ENCODE data around the gene NRSN2.
A peak's percentile ranks its signal among the peaks of the same experiment; 100 is the strongest.
"Not testable (repeated sequence)": the region's sequence is repeated elsewhere in the genome, so short reads cannot be mapped to it uniquely, and the experiment has no call there.

NRSN2 gene

DNA sequence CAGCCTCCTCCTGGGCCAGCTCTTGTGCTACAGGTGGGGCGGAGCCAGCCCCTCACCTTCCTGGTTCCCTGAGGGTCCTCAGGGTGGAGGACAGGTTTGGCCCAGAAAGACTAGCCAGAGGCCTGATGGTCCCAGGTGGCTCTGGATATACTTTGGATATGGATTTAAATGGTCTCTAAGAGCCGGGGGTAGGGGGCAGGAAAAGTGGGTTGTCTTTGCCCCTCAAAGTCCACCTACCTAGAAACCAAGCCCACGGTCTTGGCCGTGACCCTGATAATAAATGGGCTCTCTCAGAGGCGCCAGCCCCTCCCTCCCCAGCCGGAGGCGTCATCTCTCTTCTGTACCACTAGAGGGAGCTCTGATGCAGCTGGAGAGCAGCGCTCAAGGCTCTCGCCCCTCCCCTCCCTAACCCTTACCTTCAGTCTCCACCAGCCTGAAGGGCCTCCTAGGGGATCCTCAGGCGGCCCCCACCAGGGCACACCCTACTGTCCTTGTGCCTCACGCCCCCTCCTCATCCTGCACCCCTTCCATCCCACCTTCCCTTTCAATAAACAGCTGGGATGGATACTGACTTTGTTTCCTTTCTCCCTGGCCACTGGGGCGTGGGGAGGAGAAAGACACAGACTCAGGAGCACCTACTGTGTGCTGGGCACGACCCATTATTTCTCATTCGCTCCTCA is 7.5 kb downstream of the NRSN2 start:
- no peak overlapping the region for H3K4me3 Mint-ChIP-seq
- H3K4me1 Mint-ChIP-seq, result peaks cover 13% of the 10 kb centered on the region
- H3K36me3 Mint-ChIP-seq, result no peaks in the 10 kb centered on the region
- CTCF ChIA-PET, result interaction anchor here (0.6 to 5.8 kb wide), 16 partner anchors 9 to 313 kb away, joined by 3 to 51 read pairs (median 5); no protein-coding TSS in a partner anchor
- peak; percentile 85 for DNase-seq
- H3K27ac Mint-ChIP-seq, result no peak overlapping the region
- no peaks in the 10 kb centered on the region for H3K9me3 Mint-ChIP-seq
- H3K27me3 Mint-ChIP-seq, result peaks cover 25% of the 10 kb centered on the region

DNA sequence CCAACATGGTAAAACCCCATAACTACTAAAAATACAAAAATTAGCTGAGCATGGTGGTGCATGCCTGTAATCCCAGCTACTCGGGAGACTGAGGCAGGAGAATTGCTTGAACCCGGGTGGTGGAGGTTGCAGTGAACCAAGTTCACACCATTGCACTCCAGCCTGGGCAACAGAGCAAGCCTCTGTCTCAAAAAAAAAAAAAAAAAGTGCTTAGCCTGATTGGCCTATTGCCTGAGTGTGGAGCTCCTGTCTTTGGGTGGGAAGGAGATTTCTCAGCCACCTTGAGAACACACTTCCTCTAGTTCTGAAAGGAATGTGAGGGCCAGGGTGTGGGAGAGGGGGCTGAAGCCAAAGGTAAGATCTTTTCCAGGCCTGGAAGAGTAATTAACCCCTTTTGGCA is 9.2 kb downstream of the NRSN2 start:
- Mint-ChIP-seq H3K27me3 (peaks cover 25% of the 10 kb centered on the region), H3K4me1 (peaks cover 13% of the 10 kb centered on the region)
- H3K9me3 Mint-ChIP-seq, H3K36me3 Mint-ChIP-seq, DNase-seq, H3K4me3 Mint-ChIP-seq, H3K27ac Mint-ChIP-seq: not testable (repeated sequence)
- CTCF ChIA-PET, result interaction anchor here (0.6 to 5.8 kb wide), 8 partner anchors 38 to 311 kb away, joined by 3 to 51 read pairs (median 7); no protein-coding TSS in a partner anchor

DNA sequence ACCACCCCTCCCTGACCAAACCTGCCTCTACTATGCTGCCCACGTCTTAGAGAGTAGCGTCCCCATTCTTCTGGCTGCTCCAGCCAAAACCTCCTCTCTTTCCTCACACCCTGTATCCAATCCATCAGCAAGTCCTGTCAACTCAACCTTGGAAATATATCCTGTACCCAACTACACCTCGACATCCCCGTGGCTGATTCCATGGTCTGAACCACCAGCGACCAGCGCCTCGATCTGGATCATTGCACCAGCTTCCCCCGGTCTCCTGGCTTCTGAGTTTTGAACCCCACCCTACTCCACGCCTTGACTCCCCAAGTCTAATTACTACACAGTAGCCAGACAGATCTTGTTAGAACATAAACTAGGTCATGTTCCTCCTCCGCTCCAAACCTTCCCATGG is 9.8 kb downstream of the NRSN2 start:
- Mint-ChIP-seq H3K36me3 (no peaks in the 10 kb centered on the region), H3K9me3 (no peaks in the 10 kb centered on the region), H3K4me1 (peaks cover 15% of the 10 kb centered on the region), H3K27me3 (peaks cover 20% of the 10 kb centered on the region), H3K4me3 (no peak overlapping the region), H3K27ac (no peak overlapping the region)
- no peak for DNase-seq
- CTCF ChIA-PET, result interaction anchor here (0.6 to 5.1 kb wide), 3 partner anchors 39 to 124 kb away, joined by 3 to 51 read pairs (median 3); no protein-coding TSS in a partner anchor

DNA sequence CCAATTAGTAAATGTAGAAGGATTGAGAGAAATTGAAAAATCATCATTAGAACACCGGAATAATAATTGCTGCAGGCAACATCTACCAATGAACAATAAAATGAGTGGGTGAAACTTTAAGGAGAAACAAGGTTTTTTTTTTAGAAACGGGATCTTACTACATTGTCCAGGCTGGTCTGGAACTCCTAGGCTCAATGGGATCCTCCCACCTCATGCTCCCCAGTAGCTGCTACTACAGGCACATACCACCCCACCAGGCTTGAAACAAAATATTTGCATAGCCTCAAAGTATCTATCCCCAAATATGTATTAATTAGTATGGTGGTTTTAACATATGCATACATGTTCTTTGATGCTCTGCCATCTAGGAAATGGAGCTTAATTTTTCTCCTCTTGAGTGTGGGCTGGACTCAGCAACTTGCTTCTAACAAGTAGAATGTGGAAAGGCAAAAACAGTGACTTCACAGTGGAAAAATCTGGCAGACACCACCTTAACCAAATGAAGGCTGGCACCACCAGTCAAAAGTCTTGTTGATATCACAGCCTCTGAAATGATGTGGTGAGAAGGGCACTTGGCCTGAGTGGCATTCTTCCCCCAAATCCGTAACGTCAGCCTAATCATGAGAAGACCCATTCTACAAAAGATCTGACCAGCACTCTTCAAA is 12.1 kb downstream of the NRSN2 start:
- CTCF ChIA-PET, result interaction anchor here (1.8 kb wide), 1 partner anchor 73 kb away, joined by 4 read pairs; no protein-coding TSS in a partner anchor
- DNase-seq, result no peak
- Mint-ChIP-seq H3K4me3 (no peak overlapping the region), H3K27me3 (peaks cover 12% of the 10 kb centered on the region), H3K4me1 (peaks cover 17% of the 10 kb centered on the region), H3K9me3 (no peaks in the 10 kb centered on the region), H3K27ac (no peak overlapping the region), H3K36me3 (no peaks in the 10 kb centered on the region)

DNA sequence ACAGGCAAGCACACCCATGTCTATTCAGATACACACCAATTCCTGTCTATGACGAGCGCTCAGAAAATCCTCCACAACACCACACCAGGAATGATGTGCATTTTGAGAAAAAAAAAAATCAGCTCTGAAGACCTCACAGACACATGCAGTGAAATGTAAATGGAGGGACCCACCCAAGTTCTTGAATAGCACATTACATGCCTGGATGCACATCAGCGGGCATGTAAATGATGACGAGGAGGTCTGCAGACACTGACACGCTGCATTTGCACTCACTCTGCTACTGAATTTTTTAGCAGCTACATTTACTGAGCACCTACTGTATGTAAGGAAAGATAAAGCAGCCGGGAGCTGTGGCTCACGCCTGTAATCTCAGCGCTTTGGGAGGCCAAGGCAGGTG is 14.7 kb downstream of the NRSN2 start:
- no peak for DNase-seq
- no peaks in the 10 kb centered on the region for H3K9me3 Mint-ChIP-seq
- H3K4me1 Mint-ChIP-seq, result peaks cover 37% of the 10 kb centered on the region
- CTCF ChIA-PET, result interaction anchor here (1.1 to 2.0 kb wide), 4 partner anchors 11 to 285 kb away, joined by 3 to 10 read pairs (median 5); no protein-coding TSS in a partner anchor
- no peaks in the 10 kb centered on the region for H3K36me3 Mint-ChIP-seq
- H3K4me3 Mint-ChIP-seq, result no peak overlapping the region
- peaks cover 9% of the 10 kb centered on the region for H3K27me3 Mint-ChIP-seq
- no peak overlapping the region for H3K27ac Mint-ChIP-seq

DNA sequence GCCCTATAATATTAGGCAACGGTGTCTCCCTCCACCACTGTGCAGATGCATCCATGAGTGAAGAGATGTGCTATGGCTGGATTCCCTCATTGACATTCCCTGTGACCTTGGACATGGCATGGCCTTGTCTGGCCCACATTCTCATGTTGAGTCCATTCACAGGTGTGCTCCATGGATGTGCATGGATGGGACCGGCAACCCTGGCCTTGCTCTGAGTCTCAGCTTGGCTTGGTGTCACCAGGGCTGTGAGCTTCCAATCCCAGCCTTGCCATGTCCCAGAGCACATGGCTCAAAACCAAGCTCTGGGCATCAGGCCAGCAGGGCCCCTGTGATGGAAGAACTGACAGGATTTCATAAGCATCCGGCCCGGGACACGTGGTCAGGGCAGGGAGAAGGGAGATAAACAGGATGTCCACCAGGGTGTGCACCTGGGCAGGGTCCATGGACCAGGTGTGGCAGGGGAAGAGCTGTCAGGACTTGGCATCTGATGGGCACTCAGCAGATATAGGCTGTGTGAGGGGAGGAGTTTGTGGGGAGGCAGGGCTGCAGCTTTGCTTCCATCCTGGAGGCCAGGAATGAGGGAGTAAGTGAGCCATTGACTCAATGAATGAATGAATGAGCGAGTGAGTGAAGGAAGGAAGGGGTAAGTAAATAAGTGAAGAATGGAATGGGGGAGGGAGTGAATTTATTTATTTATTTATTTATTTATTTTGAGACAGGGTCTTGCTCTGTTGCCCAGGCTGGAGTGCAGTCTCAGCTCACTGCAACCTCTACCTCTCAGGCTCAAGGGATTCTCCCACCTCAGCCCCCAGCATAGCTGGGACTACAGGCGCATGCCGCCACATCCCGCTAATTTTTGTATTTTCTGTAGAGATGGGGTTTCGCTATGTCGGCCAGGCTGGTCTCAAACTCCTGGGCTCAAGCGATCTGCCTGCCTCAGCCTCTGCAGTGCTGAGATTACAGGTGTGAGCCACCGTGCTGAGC is 15.7 kb downstream of the NRSN2 start:
- no peaks in the 10 kb centered on the region for H3K36me3 Mint-ChIP-seq
- peak; percentile 65 for DNase-seq

DNA sequence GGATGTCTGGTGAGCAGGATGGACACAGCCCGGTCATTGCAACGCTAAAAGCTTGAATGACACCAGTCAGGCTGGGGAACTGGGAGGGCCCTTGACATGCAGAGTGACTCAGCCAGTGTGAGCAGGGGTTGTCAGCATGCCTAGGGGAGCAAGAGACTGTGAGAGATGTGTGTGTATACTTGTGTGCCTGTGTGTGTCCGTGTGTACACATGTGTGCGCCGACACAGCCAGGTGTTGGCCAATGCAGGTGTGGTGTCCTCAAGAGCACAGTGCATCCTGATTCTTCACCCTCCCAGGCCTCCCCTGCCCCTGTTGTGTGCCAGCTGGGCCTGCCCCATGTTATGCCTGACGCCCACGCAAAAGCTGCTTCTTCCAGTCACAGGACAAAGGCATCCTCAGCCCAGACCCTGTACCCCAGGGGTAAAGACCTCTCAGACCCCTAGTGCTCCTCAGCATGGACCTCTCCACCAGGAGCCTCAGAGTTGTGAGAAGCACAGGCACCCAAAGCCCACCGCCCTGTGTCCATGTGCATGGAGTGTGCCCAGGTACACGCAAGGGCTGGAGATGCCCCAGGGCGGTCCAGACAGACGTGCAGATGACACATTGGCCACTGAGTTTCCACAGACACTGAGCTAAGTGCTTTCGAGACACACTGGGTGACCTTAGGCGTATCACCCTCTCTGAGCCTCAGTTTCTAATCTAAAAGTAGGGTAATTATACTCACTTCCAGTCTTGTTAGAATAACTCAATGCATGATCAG is 16.6 kb downstream of the NRSN2 start:
- no peak for DNase-seq
- Mint-ChIP-seq H3K4me3 (no peak overlapping the region), H3K4me1 (peaks cover 45% of the 10 kb centered on the region), H3K27ac (no peak overlapping the region), H3K36me3 (no peaks in the 10 kb centered on the region), H3K9me3 (no peaks in the 10 kb centered on the region), H3K27me3 (peaks cover 9% of the 10 kb centered on the region)
- CTCF ChIA-PET, result interaction anchor here (0.9 to 2.0 kb wide), 9 partner anchors 9 to 134 kb away, joined by 3 to 10 read pairs (median 4); no protein-coding TSS in a partner anchor

More for the DNA sequence above, 15.7 kb downstream of the NRSN2 start:
- Mint-ChIP-seq H3K27ac (peak overlapping the region; percentile 66), H3K4me3 (no peak overlapping the region), H3K27me3 (peaks cover 9% of the 10 kb centered on the region), H3K4me1 (peaks cover 44% of the 10 kb centered on the region), H3K9me3 (no peaks in the 10 kb centered on the region)
- CTCF ChIA-PET, result interaction anchor here (0.7 to 2.0 kb wide), 12 partner anchors 10 to 284 kb away, joined by 3 to 10 read pairs (median 4); partner anchors contain the start of gene RBCK1

DNA sequence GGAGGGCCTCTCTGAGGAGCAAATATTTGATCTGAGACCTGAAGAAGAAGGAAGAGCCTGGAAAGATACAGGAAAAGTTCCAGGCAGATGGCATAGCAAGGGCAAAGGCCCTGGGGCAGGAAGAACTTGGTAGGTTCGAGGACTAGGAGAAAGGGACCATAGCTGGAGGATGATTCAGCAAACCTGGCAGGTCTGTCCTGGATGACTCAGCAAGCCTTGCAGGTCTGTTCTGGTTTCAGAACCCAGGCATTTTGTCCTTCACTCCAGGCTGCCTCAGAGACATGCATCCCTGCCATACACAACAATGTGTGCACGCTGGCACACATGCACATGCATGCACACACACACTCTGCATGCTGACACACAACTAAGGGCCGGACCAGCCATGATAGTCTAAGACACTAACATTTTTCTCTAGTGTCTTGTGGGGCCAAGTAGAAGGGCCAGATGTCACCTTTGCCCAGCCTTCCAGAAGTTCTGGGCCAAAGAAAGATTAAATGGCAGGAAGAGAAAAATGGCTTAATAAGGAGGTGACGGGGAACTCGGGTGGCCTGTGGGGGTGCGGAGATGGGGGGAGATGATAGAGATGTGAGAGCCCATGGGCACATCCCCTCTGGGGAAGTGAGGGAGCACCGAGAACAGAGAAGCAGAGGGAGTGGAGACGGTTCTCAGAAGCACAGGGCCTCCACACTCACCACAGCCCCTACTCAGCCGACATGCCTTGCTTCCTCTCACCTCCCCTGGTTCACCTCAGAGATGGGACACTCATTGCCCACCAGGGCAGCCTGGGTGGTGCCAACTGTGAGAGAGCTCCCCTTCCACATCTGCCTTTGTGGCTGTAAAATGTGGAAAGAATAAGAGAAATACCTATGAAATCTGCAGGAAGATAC is 18.2 kb downstream of the NRSN2 start:
- Mint-ChIP-seq H3K9me3 (no peaks in the 10 kb centered on the region), H3K27me3 (peaks cover 3% of the 10 kb centered on the region), H3K4me1 (peaks cover 54% of the 10 kb centered on the region), H3K4me3 (no peak overlapping the region), H3K36me3 (no peaks in the 10 kb centered on the region), H3K27ac (peak overlapping the region; percentile 70)
- CTCF ChIA-PET, result interaction anchor here (1.3 kb wide), 1 partner anchor 67 kb away, joined by 6 read pairs; no protein-coding TSS in a partner anchor
- DNase-seq, result no peak

DNA sequence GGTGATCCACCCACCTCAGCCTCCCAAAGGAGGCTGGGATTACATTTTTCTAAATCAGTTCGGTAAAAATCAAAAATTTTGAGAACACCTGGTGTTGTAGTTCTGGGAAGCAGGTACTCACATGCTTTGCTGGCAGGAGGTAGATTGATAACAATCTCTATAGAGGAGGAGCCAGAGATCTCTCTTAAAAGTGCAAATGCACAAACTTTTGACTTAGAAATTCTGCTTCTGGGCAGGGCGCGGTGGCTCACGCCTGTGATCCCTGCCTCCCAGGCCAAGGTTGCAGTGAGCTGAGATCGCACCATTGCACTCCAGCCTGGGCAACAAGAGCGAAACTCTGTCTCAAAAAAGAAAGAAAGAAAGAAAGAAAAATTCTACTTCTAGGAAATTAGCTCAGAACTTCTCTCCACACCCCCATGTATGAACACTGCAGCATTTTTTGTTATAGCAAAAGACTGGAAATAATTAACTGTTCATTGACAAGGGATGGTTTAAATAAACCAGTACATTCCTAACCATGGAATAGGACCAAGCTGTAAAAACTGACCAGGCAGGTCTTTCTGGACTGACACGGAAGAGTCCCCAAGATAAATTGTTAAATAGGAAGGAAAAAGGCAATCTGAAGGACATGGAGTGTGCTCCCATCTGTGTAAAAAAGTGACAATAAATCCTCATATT is 19.3 kb downstream of the NRSN2 start:
- peak; percentile 57 for DNase-seq
- Mint-ChIP-seq H3K9me3 (no peaks in the 10 kb centered on the region), H3K4me3 (peak overlapping the region; percentile 22), H3K27ac (peak overlapping the region; percentile 92), H3K4me1 (peaks cover 54% of the 10 kb centered on the region), H3K36me3 (no peaks in the 10 kb centered on the region), H3K27me3 (no peaks in the 10 kb centered on the region)
- CTCF ChIA-PET, result interaction anchor here (0.9 to 1.9 kb wide), 4 partner anchors 12 to 279 kb away, joined by 3 to 11 read pairs (median 4); no protein-coding TSS in a partner anchor

DNA sequence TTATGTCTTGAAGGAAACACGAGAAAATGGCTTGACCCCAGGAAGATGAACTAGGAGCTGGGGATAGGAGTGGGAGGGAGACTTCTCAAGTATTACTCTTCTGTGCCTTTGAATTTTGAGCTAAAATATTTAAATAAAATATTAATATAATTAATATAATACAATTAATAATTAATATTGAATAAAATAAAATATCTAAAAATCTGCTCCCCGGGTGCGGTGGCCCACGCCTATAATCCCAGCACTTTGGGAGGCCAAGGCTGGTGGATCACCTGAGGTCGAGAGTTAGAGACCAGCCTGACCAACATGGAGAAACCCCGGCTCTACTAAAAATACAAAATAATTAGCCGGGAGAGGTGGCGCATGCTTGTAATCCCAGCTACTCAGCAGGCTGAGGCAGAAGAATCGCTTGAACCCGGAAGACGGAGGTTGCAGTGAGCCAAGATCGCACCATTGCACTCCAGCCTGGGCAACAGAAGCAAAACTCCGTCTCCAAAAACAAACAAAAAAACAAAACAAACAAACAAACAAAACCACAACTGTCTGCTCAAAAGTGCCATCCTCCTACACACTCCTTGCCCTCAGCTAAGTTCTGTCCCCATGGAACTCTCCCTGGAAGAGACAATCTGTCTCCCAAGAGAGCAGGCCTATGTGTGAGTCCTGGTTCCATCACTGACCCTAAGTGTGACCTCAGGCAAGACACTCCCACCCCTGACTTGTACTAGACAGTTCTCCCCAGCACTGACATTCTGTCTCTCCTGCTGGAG is 20.0 kb downstream of the NRSN2 start:
- H3K27ac Mint-ChIP-seq, result peak overlapping the region; percentile 92
- H3K4me1 Mint-ChIP-seq, result peaks cover 56% of the 10 kb centered on the region
- no peaks in the 10 kb centered on the region for H3K36me3 Mint-ChIP-seq
- peak overlapping the region; percentile 21 for H3K4me3 Mint-ChIP-seq
- CTCF ChIA-PET, result interaction anchor here (0.8 to 1.9 kb wide), 5 partner anchors 13 to 279 kb away, joined by 3 to 11 read pairs (median 3); no protein-coding TSS in a partner anchor
- no peak for DNase-seq
- H3K27me3 Mint-ChIP-seq, result no peaks in the 10 kb centered on the region
- H3K9me3 Mint-ChIP-seq, result no peaks in the 10 kb centered on the region

DNA sequence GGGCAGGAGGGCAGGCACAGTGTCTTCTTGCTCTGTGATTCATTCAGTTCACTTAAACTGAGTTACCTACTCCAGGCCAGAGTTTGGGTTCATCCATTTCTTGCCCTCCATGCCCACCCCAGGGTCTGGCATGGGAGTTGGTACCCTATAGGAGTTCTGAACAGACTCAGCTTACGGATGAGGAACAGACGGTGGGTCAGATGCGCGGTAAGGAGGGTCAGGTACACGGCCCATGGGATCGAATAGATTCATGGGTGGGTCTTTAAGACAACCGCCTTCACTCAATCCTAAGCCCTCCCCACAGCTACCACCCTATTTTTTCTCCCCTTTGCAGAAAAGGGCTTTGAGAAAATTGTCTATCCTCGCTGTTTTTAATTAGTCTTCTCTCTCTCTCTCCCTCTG is 20.6 kb downstream of the NRSN2 start:
- peaks cover 58% of the 10 kb centered on the region for H3K4me1 Mint-ChIP-seq
- CTCF ChIA-PET, result interaction anchor here (0.8 to 1.9 kb wide), 2 partner anchors 13 to 97 kb away, joined by 3 to 11 read pairs; no protein-coding TSS in a partner anchor
- no peaks in the 10 kb centered on the region for H3K36me3 Mint-ChIP-seq

More for the DNA sequence above, 20.6 kb downstream of the NRSN2 start:
- DNase-seq, result no peak
- no peaks in the 10 kb centered on the region for H3K27me3 Mint-ChIP-seq
- no peak overlapping the region for H3K4me3 Mint-ChIP-seq
- no peak overlapping the region for H3K27ac Mint-ChIP-seq
- H3K9me3 Mint-ChIP-seq, result no peaks in the 10 kb centered on the region

Data from activated naive CD4-positive, alpha-beta T cell treated with anti-CD3 and anti-CD28 coated beads, Interleukin-2, amount 10 ng/mL, durations not matched to agents 7 days and 5 days (primary cell).